DND-41 (cell line): ENCODE data around the gene CBLN1.

ENCODE experiments used
- EZH2 ChIP-seq: IDR thresholded peaks from 3 replicates; pipeline ENCODE4 v1.6.1; 2012; ENCODE audit warnings: borderline replicate concordance, low read depth, mild to moderate bottlenecking, moderate library complexity, low read length, inconsistent platforms; ENCODE audit not compliant: severe bottlenecking
- TF ChIP-seq, protein P1 (sequence below): IDR thresholded peaks from 2 replicates; pipeline ENCODE4 v1.5.1; 2012; ENCODE audit warnings: borderline replicate concordance, low read length, moderate library complexity, mild to moderate bottlenecking; ENCODE audit not compliant: poor library complexity, severe bottlenecking; ENCODE audit errors: extremely low read depth

DNA sequence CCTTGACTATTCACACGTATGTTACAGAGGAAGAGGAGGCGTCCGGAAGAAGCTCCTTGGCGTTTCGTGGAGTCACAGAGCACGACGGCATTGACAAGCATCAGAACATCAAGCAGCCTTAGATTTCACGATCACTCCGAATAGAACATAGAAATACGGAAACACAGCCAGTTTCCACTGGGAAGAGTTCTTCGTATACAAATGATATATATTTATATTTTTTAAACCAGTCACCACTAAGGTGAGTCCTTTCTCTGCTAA, 3.1 kb downstream of the CBLN1 start:
- TF ChIP-seq, protein P1, sequence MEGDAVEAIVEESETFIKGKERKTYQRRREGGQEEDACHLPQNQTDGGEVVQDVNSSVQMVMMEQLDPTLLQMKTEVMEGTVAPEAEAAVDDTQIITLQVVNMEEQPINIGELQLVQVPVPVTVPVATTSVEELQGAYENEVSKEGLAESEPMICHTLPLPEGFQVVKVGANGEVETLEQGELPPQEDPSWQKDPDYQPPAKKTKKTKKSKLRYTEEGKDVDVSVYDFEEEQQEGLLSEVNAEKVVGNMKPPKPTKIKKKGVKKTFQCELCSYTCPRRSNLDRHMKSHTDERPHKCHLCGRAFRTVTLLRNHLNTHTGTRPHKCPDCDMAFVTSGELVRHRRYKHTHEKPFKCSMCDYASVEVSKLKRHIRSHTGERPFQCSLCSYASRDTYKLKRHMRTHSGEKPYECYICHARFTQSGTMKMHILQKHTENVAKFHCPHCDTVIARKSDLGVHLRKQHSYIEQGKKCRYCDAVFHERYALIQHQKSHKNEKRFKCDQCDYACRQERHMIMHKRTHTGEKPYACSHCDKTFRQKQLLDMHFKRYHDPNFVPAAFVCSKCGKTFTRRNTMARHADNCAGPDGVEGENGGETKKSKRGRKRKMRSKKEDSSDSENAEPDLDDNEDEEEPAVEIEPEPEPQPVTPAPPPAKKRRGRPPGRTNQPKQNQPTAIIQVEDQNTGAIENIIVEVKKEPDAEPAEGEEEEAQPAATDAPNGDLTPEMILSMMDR, result no peak
- TF ChIP-seq EZH2, result no peak
